K562 (cell line): ENCODE results near the gene MGAM2.

Experiments
- CHD2 ChIP-seq: IDR thresholded peaks from 2 replicates; pipeline ENCODE4 v1.6.1; 2011; ENCODE audit warnings: low read depth, low read length
- CTCF ChIP-seq, 3 experiments: IDR thresholded peaks in 2 of 3; conservative IDR thresholded peaks in 1 of 3; 2 replicates each; pipeline ENCODE4 v1.5.1; 2011 to 2012; ENCODE audit warnings: low read length in 3 of 3, mild to moderate bottlenecking in 3 of 3, control low read depth in 2 of 3, improper control_type of control experiment in 1 of 3, inconsistent platforms in 1 of 3, low read depth in 1 of 3, mixed read lengths in 1 of 3, moderate library complexity in 1 of 3; ENCODE audit not compliant: insufficient read depth in 2 of 3
- EZH2 ChIP-seq: IDR thresholded peaks from 2 replicates; pipeline ENCODE4 v1.6.1; 2012; ENCODE audit warnings: low read depth, mild to moderate bottlenecking, inconsistent platforms, low read length, borderline replicate concordance
- GATA2 ChIP-seq: sonication (generic); formaldehyde crosslinking; IDR thresholded peaks from 2 replicates; pipeline ENCODE4 v1.4.0; 2020; ENCODE audit warnings: mild to moderate bottlenecking, missing genetic modification reagents
- KLF10 ChIP-seq: fragments of 250-450 bp; sonication (Bioruptor Pico); IDR thresholded peaks from 2 replicates; pipeline ENCODE4 v1.6.1; 2021; ENCODE audit warnings: matching md5 sums
- MAFF ChIP-seq: IDR thresholded peaks from 2 replicates; pipeline ENCODE4 v1.6.1; 2012; ENCODE audit warnings: low read length, improper control_type of control experiment
- NBN ChIP-seq: fragments of 450-650 bp; IDR thresholded peaks from 2 replicates; pipeline ENCODE4 v1.6.1; 2016; ENCODE audit warnings: low read depth, mild to moderate bottlenecking
- NCOA4 ChIP-seq: fragments of 450-650 bp; IDR thresholded peaks from 2 replicates; pipeline ENCODE4 v1.6.1; 2018; ENCODE audit warnings: mild to moderate bottlenecking; ENCODE audit not compliant: partially characterized antibody
- NUFIP1 ChIP-seq: fragments of 450-650 bp; IDR thresholded peaks from 2 replicates; pipeline ENCODE4 v1.6.1; 2018; ENCODE audit not compliant: partially characterized antibody
- ZBTB8A ChIP-seq: fragments of 450-650 bp; IDR thresholded peaks from 2 replicates; pipeline ENCODE4 v1.6.1; 2018; ENCODE audit warnings: mild to moderate bottlenecking, moderate library complexity; ENCODE audit not compliant: partially characterized antibody
- TF ChIP-seq, protein P1 (sequence below): fragments of 450-650 bp; formaldehyde crosslinking; IDR thresholded peaks from 2 replicates; pipeline ENCODE4 v1.4.0; 2020; ENCODE audit warnings: mild to moderate bottlenecking

GRCh38 chr7:142112086-142112485 lies 568 bp downstream of the MGAM2 start:
- TF ChIP-seq GATA2: no peak
- TF ChIP-seq, protein P1, sequence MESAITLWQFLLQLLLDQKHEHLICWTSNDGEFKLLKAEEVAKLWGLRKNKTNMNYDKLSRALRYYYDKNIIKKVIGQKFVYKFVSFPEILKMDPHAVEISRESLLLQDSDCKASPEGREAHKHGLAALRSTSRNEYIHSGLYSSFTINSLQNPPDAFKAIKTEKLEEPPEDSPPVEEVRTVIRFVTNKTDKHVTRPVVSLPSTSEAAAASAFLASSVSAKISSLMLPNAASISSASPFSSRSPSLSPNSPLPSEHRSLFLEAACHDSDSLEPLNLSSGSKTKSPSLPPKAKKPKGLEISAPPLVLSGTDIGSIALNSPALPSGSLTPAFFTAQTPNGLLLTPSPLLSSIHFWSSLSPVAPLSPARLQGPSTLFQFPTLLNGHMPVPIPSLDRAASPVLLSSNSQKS (CRISPR knock-in tag): no peak
- no peak for TF ChIP-seq NBN
- TF ChIP-seq CTCF (IDR thresholded peaks at IDR 0.05 in 2 of 3, conservative IDR thresholded peaks at IDR 0.05 in 1 of 3; ENCODE audit: insufficient read depth in 2 of 3, low read depth in 1 of 3, low read length in 3 of 3): no peak
- no peak for TF ChIP-seq ZBTB8A
- no peak for TF ChIP-seq NCOA4
- no peak for TF ChIP-seq KLF10
- TF ChIP-seq NUFIP1: no peak
- TF ChIP-seq CHD2: no peak
- no peak for TF ChIP-seq EZH2
- no peak for TF ChIP-seq MAFF
